OCI-M2 (cell line): Measurements from ENCODE around the gene CARS1.

Experiments
- DNase-seq: peaks from one replicate; lab custom pipeline; 2025; ENCODE audit not compliant: unreplicated experiment; lab: John Stamatoyannopoulos, UW

The CARS1 gene

GRCh38 chr11:3057069-3057963, at the start of gene CARS1:
CARS1 (minus strand) TSS chr11:3057423; CDS start chr11:3057367, 56 bp downstream.
- peak; percentile 48 for DNase-seq

DNA sequence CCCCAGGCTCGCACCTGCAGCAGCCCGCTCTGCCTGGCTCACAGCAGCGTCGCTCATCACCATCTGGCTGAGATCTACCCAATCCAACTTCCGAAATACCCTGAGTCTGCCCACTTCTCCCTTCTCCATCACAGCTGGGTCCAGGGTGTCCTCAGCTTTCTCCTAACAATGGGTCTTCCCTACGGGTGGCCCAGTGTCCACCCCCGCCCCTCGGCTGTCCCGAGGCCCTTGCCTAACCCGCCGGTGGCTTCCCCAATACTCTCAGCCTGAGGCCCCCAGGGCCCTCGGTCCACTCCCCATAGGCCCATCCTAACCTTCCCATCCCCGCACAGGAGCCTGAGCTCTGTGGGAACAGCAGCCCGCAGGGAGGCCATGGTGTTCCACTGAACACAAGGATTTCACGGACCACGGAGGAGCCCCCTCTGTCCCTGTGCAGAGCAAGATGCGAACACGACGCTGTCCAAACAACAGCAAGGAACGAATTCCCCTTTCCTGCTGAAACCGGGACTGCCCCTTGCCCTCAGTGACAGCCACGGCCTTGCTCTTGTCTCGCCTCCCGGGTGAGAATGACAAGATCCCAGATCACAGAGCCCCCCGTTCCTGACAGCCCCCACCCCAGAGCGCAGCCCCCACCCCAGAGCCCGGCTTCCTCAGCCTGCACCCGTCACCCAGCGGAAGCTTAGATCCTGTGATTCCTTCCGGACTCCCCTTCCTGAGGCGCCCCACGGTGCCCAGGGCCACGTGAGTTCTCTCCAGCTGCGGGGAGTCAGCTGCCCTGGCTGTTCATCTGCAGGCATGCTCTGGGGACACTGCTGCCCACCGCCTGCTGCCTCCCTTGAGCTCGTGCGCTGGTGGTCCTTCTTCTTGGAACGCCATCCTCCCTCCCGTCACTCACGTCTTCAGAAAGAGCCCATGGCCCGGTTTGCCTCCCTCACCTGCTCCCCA, 48.8 kb upstream of the CARS1 start:
- DNase-seq, result no peak

DNA sequence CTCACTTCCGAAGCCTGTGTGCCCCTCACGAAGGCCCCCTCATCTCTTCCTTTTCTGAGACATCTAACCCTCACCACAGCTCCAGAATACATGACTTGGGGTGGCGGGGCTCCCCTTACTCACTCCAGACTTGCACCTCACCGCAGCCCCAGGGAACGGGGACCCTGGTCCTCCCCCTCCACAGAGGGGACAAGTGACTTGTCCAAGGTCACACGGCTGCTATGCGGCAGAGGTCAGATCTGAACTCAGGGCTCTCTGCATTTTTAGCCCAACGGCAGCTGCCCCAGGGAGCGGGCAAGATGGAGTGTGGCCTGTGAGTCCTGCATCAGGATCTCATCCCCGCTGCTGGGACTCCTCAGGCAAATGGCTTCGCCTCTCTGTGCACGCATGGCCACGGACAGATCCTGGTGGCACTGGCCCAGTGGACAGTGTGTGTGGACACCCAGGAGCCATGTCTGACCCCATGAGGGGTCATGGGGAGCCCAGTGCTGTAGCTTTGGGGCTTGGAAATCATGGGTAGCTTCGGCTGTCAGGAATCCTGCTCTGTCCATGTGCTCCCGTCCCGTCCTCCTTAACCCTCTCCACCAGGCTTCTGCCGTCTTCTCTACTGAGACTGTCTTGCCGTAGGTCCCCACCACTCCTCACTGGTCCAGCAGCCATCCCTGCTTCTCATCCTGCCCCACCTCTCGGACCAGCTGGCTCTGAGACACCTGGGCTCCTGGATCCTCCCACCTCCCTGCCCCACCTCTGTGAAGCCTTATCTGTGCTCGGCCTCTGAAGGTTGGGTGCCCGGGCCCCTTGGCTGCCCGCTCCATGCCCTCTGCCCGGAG, 48.0 kb upstream of the CARS1 start:
- no peak for DNase-seq

DNA sequence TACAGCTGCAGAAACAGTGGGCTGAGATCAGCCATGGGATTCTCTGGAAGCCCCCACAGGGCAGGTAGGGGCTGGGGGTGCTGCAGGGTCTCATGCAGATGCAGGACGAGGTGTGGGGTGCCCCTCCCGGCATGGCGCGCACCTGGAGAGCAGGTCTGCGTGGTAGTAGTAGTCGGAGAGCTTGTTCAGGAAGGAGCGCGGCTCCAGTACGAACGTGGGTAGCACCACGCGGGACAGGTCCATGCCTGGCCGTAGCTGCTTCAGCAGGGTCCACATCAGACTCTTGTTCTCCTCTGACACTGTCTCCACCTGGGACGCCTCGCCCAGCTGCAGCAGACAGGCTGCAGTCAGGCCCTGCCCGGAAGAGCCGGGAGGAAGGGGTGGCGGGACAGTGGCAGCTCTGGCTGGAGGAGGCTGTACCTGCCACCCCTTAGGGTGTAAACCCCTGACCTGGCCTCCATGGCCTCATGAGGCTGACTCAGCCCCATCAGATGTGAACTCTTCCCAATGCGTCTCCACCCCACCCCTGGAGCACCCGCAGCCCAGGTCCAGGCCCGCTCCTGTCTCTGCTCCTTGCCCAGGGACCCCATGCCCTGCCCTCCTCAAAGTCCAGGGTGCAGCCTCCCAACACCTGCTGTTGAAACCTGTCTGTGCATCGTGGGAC, 47.0 kb upstream of the CARS1 start:
- DNase-seq, result no peak

DNA sequence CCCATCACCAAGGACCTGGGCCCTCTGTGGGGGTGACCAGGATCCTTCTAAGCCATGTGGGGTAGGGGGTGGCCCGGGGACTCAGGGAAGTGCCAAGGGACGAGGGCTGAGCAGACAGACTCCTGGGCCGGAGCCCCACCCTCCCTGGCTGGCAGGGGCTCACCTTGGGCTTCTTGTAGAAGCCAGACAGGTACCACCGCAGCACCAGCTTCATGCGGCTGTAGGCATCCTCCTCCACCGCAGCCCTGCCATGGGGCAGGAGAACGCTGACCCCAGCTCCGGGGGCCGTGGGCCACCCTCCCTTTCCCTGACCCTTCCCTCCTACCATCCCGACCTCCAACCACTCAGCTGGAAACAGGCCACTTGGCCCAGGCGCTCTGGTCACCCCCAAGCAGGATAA, 45.9 kb upstream of the CARS1 start:
- DNase-seq, result no peak

DNA sequence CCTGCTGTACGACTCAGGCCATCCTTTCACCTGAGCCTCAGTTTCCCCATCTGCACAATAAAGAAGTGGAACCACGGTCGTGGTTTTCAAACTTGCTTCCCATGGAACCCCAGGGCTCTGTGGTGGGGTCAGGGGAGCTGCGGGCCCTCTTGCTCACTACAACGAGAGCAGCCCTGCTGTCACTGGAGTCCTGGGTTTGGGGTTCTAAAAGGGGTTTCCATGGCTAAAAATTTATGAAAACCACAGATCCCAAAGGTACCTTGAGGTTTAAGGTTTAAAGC, 45.4 kb upstream of the CARS1 start:
- DNase-seq, result no peak

GRCh38 chr11:3101921-3102640, 44.9 kb upstream of the CARS1 start:
- DNase-seq, result no peak

DNA sequence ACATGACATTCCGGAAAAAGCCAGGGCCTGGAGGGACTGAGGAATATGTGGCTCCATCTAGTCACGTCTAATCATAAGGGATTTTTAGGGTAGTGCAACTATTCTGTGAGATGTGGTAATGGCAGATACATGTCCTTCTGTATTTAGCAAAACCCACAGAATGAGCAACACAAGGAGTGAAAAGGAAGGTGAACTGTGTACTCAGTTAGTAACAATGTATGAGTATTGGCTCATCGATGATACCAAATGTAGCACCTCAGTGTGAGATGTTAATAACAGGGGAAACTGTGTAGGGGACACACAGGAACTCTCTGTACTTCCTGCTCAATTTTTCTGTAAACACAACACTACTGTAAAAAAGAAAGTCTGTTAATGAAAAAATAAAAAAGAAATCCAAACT, 42.0 kb upstream of the CARS1 start:
- no peak for DNase-seq

DNA sequence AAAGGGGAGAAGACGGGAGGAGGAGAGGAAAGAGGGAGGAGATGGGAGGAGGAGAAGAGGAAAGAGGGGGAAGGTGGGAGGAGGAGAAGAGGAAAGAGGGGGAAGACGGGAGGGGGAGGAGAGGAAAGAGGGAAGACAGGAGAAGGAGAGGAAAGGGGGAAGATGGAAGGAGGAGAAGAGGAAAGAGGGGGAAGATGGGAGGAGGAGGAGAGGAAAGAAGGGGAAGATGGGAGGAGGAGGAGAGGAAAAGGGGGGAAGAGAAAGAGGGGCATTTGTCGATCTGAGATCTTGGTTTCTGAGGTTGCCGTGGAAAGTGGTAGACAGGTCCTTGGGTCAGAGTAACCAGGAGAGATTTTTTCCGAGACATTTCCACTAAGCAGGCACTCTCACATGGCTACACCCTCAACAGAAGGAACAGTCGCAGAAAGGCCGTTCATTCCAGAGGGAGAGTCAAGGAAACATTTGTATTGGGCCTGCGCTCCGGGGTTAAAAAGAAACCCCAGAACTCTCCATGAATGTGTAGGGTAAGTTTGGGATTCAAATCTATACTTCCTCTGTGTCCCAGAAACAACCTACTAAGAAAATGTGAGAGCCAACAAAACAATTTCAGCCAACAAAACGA, 39.8 kb upstream of the CARS1 start:
- DNase-seq, result no peak

GRCh38 chr11:3095712-3096361, 38.6 kb upstream of the CARS1 start:
- DNase-seq, result no peak

- no peak for DNase-seq
Observed at GRCh38 chr11:3094223-3094824, 37.1 kb upstream of the CARS1 start.

DNA sequence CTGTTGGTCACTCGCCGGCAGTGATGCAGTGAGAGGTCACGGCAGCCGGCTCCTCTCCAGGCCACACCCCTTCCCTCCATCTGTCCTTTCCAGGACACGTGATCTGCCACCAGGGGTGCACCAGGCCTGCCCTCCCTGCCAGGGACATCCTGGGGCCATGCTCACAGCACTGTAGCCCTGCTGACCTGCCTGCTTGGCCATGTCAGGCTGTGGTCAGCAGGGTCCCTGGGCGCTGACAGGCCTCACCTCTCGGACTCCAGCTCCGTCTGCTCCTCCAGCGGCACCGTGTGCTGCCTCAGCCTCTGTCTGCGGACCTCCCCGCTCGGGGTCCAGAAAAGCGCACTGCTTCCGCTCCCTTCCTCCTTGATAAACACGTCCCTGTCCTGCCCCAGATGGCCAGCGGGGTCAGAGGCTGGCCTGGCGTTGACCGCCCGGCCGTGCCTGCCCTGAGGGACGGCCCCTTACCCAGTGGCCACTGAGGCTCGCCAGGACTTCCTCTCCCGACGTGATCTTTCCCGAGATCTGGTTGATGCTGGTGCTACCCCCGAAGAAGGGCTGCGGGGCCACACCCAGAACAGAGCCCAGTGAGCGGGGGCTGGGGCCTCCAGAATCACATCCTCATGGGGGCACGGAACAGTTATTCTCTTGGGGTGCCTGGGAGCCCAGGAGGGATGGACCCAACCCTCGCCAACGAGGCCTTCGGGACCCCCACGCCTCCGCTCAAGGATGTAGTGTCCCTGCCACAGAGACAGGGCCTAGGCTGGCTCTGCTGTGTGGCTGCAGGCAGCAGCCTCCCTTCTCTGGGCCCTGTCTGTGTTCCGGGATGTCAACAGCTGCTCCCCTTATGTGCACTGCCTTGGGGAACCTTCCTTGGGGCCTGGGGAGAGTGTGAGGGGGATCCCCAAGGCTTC, 36.3 kb upstream of the CARS1 start:
- no peak for DNase-seq

DNA sequence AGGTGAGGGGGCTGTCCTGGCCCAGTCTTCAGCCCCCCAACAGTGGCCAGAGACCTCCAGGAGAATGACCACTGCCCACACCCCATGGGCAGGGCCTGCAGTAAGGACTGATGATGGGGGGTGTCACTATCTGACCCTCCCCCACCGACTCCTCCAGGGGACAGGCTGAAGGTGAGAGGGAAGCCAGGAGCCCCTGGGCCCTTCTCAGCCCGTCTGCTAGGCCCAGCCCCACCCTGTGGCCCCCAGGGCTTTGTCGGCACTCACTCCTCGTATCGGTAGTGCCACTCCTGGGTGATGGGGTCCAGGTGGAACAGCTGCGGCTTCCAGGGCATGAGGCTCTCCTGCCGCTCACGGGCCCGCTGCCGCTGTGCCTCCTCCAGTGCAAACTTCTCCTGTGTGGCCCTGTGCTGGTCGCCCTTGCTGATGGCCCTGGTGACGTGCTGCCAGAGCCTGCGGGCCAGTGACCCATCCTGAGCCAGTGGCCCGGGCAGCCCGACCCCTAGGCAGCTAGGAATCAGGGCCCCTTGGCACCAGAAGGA, 35.4 kb upstream of the CARS1 start:
- no peak for DNase-seq

DNA sequence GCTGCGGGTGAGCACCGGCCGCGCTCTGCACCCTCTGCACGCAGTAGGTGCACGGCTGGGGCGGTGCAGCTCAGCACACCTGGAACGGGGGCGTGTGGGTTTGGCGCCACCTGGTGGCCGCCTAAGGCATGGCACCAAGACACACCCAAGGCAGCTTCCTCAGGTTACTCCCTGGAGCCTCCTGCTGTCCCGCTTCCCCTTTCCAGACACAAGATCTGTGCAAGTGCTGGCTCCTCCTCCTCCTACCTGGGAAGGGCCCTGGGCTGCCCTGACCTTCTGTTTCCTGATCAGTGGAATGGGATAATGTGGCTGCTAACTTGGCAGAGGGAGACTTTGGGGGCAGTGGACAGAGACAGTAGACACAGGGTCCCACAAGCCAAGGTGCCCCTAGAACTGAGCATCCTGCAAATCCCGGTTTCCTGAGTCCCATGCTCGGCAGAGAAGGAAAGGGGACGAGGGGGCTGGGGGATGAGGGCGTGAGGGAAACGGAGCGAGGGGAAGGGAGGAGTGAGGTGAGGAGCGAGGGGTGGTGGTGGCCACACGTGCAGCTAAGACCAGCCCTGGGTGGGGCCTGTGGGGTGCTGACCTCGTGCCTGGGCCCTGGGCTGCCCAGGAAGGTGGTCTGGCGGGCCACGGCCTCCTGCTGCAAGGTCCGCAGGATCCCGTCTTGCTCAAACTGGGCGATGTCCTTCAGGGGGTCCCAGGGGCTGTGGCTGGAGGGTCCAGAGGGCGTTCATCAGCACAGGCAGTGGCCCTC, 34.8 kb upstream of the CARS1 start:
- no peak for DNase-seq

- no peak for DNase-seq
Observed at GRCh38 chr11:3091081-3091845, 34.0 kb upstream of the CARS1 start.
